Neural crest cell (in vitro differentiated cells): Measurements from ENCODE around the gene USP47. TPM values are rescaled to one million over a fixed set of nuclear protein-coding genes. Genes with fewer than 3 reads are reported as not detected.

Experiments used
- DNase-seq: peaks from one replicate; pipeline ENCODE4 v3.0.0; 2021; ENCODE audit warnings: low read depth, mixed read lengths, low spot score
- H3K27ac Mint-ChIP-seq: one replicate; pipeline ENCODE4 v1.8.0; 2021; ENCODE audit warnings: mild to moderate bottlenecking, mixed read lengths; ENCODE audit not compliant: unreplicated experiment
- H3K27me3 Mint-ChIP-seq: 2 replicates; pipeline ENCODE4 v1.8.0; 2021; ENCODE audit warnings: low read depth, mild to moderate bottlenecking, mixed read lengths
- H3K36me3 Mint-ChIP-seq: 2 replicates; pipeline ENCODE4 v1.8.0; 2021; ENCODE audit warnings: low read depth, mild to moderate bottlenecking, mixed read lengths
- H3K4me1 Mint-ChIP-seq: 2 replicates; pipeline ENCODE4 v1.8.0; 2021; ENCODE audit warnings: mixed read lengths
- H3K4me3 Mint-ChIP-seq: one replicate; pipeline ENCODE4 v1.8.0; 2021; ENCODE audit warnings: mild to moderate bottlenecking, mixed read lengths
- H3K9me3 Mint-ChIP-seq: 2 replicates; pipeline ENCODE4 v1.8.0; 2021; ENCODE audit warnings: mixed read lengths
- total RNA-seq: library from RNA; stranded (reverse); gene quantifications from 2 replicates; pipeline ENCODE4 v1.2.1, GENCODE V29; 2021
- TF ChIP-seq, protein P1 (sequence below): fragments of 200-600 bp; sonication (generic); conservative IDR thresholded peaks from 2 replicates; pipeline ENCODE4 v1.5.0; 2021; ENCODE audit warnings: antibody characterized with exemption, mild to moderate bottlenecking

USP47 gene
- total RNA-seq, 1 donor from 2014 or later: 58.9 TPM

DNA sequence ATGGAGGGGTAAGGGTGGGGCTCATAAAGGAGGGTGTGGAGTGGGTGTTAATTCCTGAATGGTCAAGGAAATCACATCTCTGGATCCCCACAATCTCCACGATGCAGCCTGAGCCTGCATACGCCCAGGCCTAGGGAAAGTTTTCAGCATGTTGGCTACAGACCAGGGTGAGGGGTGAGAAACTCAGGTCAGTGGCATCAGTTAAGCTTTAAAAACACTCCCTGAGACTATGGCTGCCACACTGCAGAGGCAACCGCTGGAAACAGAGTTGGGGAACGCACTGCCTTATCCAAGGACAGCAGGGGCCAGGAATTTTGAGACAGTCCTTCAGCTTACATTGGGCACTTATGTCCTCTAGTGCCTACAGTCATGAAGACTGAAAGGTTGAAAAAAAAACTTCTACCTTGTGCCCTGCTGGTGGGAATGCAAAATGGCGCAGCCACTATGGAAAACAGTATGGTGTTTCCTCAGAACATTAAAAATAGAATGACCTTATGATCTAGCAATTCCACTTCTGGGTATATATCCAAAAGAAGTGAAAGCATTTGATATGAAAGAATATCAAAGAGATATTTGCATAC is 147.0 kb downstream of the USP47 start:
- Mint-ChIP-seq H3K4me1 (peaks cover 11% of the 10 kb centered on the region), H3K27ac (no peak overlapping the region)
- no peak for DNase-seq

DNA sequence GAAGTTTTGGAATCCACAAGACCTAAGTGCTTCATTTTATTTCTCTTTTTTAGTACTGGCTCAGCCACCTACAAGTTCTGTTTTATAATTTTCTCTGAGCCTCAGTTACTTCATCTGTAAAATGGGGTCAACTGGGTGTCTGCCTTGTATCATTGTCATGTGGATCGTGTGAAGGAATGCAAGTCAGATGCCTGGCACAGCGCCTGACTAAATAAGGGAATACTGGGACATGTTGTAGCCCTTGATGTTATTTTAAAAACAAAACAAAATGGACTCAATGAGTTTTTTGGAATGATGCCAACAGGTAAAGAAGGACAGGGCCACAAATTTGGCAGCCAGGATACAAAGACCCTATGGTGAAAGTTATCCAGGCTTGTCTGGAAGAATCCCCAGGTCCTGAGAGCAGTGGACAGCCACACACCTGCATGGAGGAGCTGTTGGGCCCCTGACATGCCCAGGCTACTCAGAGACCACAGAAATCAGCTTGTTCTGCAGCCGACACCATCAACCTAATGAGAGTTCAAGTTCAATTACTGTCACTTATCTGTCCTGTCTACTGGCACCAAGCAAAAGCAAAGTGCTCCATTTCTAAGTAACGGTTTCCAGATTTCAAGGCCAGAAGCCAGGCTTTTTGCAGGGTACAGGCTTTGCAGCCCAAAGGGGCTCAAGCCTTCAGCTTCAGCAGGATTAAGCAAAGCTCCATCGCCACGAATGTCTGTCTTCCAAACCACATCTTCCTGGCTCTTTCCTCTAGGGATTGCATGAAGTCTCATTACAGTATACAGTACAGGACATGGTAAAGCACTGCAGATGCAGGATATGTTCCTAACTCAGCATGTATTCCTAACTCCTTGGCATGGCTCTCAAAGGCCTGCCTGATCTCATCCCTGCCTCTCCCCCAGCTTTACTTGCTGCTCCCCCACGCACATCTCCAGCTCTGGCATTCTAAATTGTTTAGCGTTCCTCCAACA is 148.3 kb downstream of the USP47 start:
- no peak for DNase-seq
- H3K4me1 Mint-ChIP-seq: peaks cover 16% of the 10 kb centered on the region
- peaks cover 6% of the 10 kb centered on the region for H3K36me3 Mint-ChIP-seq
- no peak overlapping the region for H3K27ac Mint-ChIP-seq
- no peaks in the 10 kb centered on the region for H3K9me3 Mint-ChIP-seq
- H3K4me3 Mint-ChIP-seq: no peak overlapping the region
- TF ChIP-seq, protein P1, sequence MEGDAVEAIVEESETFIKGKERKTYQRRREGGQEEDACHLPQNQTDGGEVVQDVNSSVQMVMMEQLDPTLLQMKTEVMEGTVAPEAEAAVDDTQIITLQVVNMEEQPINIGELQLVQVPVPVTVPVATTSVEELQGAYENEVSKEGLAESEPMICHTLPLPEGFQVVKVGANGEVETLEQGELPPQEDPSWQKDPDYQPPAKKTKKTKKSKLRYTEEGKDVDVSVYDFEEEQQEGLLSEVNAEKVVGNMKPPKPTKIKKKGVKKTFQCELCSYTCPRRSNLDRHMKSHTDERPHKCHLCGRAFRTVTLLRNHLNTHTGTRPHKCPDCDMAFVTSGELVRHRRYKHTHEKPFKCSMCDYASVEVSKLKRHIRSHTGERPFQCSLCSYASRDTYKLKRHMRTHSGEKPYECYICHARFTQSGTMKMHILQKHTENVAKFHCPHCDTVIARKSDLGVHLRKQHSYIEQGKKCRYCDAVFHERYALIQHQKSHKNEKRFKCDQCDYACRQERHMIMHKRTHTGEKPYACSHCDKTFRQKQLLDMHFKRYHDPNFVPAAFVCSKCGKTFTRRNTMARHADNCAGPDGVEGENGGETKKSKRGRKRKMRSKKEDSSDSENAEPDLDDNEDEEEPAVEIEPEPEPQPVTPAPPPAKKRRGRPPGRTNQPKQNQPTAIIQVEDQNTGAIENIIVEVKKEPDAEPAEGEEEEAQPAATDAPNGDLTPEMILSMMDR: no peak
- no peaks in the 10 kb centered on the region for H3K27me3 Mint-ChIP-seq

More for the DNA sequence above, 147.0 kb downstream of the USP47 start:
- TF ChIP-seq, protein P1: peak; percentile 46
- H3K4me3 Mint-ChIP-seq: no peak overlapping the region
- peaks cover 6% of the 10 kb centered on the region for H3K36me3 Mint-ChIP-seq
- H3K9me3 Mint-ChIP-seq: no peaks in the 10 kb centered on the region
- no peaks in the 10 kb centered on the region for H3K27me3 Mint-ChIP-seq

DNA sequence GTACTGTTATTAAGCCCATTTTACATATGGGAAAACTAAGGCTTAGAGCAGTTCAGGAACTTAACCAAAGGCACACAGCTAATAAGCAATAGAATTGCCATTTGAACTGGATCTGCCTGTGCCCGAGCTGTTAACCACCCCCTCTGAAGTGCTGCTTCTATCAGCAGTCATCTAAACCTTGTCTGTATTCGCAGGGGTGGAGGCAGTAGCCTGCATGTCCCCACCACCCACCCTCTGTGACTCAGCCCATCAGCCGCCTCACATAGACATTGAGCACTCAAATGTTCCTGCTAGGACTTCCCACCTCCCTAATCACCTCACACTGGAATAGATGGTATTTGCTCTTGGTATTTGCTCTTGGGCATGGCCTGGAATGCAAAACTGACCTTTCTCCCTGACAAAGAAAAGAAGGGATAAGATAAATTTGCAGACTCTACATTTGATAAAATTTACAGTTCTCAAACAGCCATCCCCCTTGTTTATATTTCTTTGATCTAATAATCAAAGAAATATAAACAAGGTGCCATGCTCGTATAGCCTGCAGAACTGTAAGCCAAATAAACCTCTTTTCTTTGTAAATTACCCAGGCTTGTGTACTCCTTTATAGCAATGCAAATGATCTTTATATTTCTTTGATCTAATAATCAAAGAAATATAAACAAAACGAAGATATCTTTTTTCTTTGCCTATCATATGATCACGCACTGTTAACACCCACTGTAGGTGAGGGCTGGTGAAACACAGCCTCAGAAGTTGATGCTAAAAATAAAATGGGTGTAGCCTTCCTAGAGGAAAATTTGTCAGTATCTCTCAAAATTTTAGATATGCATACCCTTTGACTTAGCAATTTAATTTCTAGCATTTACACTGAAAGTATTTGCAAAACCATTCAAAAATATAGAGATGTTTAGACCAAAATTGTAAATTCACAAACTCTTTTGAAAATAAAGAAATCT is 150.8 kb downstream of the USP47 start:
- TF ChIP-seq, protein P1: no peak
- H3K36me3 Mint-ChIP-seq: peaks cover 4% of the 10 kb centered on the region
- no peak overlapping the region for H3K27ac Mint-ChIP-seq
- H3K4me1 Mint-ChIP-seq: peaks cover 10% of the 10 kb centered on the region
- no peaks in the 10 kb centered on the region for H3K27me3 Mint-ChIP-seq
- H3K4me3 Mint-ChIP-seq: no peak overlapping the region
- H3K9me3 Mint-ChIP-seq: no peaks in the 10 kb centered on the region
- no peak for DNase-seq

DNA sequence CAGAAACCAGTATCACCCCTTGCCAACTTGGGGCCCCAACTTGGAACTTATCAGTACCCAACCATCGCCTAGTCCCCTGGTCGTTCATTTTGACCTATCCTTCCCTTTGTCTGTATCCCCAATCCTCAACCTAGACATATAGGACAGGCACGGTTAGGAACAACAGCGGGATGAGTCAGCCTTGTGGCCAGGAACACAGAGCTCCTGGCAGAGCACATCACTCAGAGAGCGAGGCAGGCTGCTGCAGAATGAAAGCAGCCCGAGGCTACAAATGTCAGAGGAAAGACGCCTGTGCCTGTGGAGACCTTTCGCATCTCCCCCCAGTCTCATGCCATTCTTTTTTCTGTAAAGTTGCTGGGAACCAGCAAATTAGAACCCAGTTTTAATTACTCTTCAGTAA is 152.1 kb downstream of the USP47 start:
- no peak overlapping the region for H3K27ac Mint-ChIP-seq
- H3K4me1 Mint-ChIP-seq: peaks cover 10% of the 10 kb centered on the region
- TF ChIP-seq, protein P1: no peak
- no peaks in the 10 kb centered on the region for H3K27me3 Mint-ChIP-seq
- DNase-seq: no peak
- peaks cover 2% of the 10 kb centered on the region for H3K36me3 Mint-ChIP-seq
- H3K4me3 Mint-ChIP-seq: no peak overlapping the region
- no peaks in the 10 kb centered on the region for H3K9me3 Mint-ChIP-seq

DNA sequence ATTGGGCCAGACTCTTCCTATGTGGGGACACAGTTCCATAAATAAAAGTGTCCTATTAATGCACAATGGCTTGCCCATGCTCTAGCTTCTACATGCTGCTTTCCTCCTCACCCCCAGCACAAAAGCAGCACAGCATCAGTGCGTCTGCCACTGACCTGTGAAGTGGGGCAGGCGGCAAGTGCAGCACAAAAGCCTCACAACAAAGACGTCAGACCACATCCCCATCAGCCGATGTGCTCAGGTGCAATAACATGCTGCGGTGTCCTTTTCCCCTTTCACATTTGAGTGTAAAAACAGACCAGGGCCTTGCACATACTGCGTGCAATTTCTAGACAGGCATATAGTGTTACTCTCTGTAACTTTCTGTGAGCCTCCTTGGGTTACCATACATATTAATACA is 153.8 kb downstream of the USP47 start:
- DNase-seq: no peak
- Mint-ChIP-seq H3K27me3 (no peaks in the 10 kb centered on the region), H3K4me1 (peaks cover 10% of the 10 kb centered on the region), H3K9me3 (no peaks in the 10 kb centered on the region), H3K36me3 (peaks cover 2% of the 10 kb centered on the region), H3K4me3 (no peak overlapping the region), H3K27ac (no peak overlapping the region)
- TF ChIP-seq, protein P1: no peak
